ENCODE results near the gene STAT3. TPM values are rescaled to one million over a fixed set of nuclear protein-coding genes. Genes with fewer than 3 reads are reported as not detected.
A peak's percentile ranks its signal among the peaks of the same experiment; 100 is the strongest.
"Not testable (repeated sequence)": the region's sequence is repeated elsewhere in the genome, so short reads cannot be mapped to it uniquely, and the experiment has no call there.

STAT3 gene
- total and polyA plus RNA-seq, 9 of the 15 experiments (the other 6 are each of a cell fraction or from before 2014, with no cell fraction given), result 90.0 to 179 (median 114) TPM

DNA sequence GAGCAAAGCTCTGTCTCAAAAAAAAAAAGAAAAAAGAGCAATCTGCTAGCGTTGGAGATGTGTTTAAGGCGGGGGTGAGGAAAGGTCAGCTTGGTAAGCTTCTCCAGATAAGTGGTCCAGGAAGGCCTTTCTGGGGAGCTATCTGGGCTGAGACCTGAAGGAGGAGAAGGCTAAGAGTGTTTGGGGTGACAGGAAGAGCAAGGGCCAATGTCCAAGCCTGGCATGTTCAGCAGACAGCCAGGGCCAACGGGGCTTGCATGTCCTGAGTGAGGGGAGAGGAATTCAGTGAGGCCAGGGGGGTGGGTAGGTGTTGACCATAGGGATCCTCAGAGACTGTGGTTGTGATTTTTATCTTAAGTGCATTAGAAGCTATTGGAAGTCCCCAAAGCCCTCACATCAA, 84.5 kb downstream of the STAT3 start (continued):
- TF ChIP-seq RBBP5 (IDR thresholded peaks at IDR 0.05; ENCODE audit: borderline replicate concordance, insufficient read depth, low read length, poor library complexity, severe bottlenecking), result no peak
- no peak for TF ChIP-seq NCOR1 (IDR thresholded peaks at IDR 0.05)
- TF ChIP-seq ZNF354B (CRISPR knock-in tag; IDR thresholded peaks at IDR 0.05), result no peak
- TF ChIP-seq POLR2B (IDR thresholded peaks at IDR 0.05; ENCODE audit: low read depth, partially characterized antibody), result no peak

DNA sequence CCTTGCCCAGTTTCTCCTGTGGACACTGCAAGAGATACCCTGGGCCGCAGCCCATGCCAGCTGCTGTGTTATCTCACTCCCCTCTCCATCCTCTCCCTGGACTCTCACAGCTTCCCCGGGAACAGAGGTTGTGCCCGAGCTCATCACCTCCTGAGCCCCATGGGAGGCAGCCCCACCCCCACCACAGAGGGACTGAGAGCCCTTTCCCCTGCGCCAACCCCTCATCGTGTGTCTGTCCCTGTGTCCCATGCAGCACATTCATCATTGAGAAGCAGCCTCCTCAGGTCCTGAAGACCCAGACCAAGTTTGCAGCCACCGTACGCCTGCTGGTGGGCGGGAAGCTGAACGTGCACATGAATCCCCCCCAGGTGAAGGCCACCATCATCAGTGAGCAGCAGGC, 87.2 kb downstream of the STAT3 start:
- 90% methylated on average over 6 of the region's 9 CpGs for WGBS (ENCODE audit: insufficient coverage, low coverage, missing lambda C conversion rate)
- no peak for TF ChIP-seq CHCHD3 (CRISPR knock-in tag; IDR thresholded peaks at IDR 0.05)
- peak; percentile 38; the same call in 1 of the 2 replicates for TF ChIP-seq POLR2A (conservative IDR thresholded peaks at IDR 0.05)
- peak; percentile 58 for TF ChIP-seq POLR2G (IDR thresholded peaks at IDR 0.05; ENCODE audit: low read depth, low read length)
- TF ChIP-seq ZNF592 (IDR thresholded peaks at IDR 0.05), result no peak
- peak; percentile 76 for TF ChIP-seq RBM22 (IDR thresholded peaks at IDR 0.05; ENCODE audit: low read depth, low read length, poor library complexity, severe bottlenecking)
- TF ChIP-seq RBFOX2 (IDR thresholded peaks at IDR 0.05; ENCODE audit: low read depth, low read length), result peak; percentile 66
- POLR2A ChIA-PET, result interaction anchor here (0.6 to 2.8 kb wide), 6 partner anchors 9 to 165 kb away, joined by 3 to 17 read pairs (median 4); partner anchors contain the start of gene STAT5A
- Histone ChIP-seq H3K4me1 (replicated peaks in 1 of 2; ENCODE audit: control insufficient read depth in 2 of 2, insufficient read depth in 2 of 2, low read length in 2 of 2) (peaks cover 0 to 20% of the 10 kb centered on the region in 2 experiments; a peak in 4 of 5 replicates), H3K4me2 (ENCODE audit: insufficient read depth, low read length) (no peak overlapping the region), H3K36me3 (ENCODE audit: control insufficient read depth, insufficient read depth, low read length) (peaks cover 86% of the 10 kb centered on the region), H3K79me2 (ENCODE audit: control insufficient read depth, insufficient read depth, low read length) (peaks cover 62% of the 10 kb centered on the region), H3K9ac (ENCODE audit: insufficient read depth in 1 of 2, low read depth in 2 of 2, low read length in 2 of 2) (no peak overlapping the region), H3K9me3 (replicated peaks; ENCODE audit: control insufficient read depth, insufficient read depth, low read depth, low read length) (no peaks in the 10 kb centered on the region), H4K20me1 (replicated peaks; ENCODE audit: control insufficient read depth, insufficient read depth, low read length) (no peaks in the 10 kb centered on the region), H2AFZ (ENCODE audit: low read depth, low read length) (no peak overlapping the region), H3K4me3 (no peak overlapping the region), H3K27me3 (ENCODE audit: control insufficient read depth in 2 of 2, insufficient read depth in 2 of 2, low read length in 2 of 2) (no peaks in the 10 kb centered on the region), H3K27ac (ENCODE audit: extremely low read depth, low read depth, low read length) (no peak overlapping the region), H3K9me1 (ENCODE audit: control insufficient read depth, insufficient read depth, low read length) (no peaks in the 10 kb centered on the region)
- CTCF ChIA-PET (ENCODE audit: low intra/inter-chr PET ratio), result no interaction called here
- DNase-seq (ENCODE audit: extremely low read depth in 1 of 4, low spot score in 3 of 4) (no peak), ATAC-seq (no peak), FAIRE-seq (no peak)
- intact Hi-C loops (cut with micrococcal nuclease) (no loop called here), in situ Hi-C loops (cut with MboI) (no loop called here)
- BruUV-seq (replicated peaks), result no TSS peak

GRCh38 chr17:42299913-42300312, 88.3 kb downstream of the STAT3 start:
- POLR2A ChIA-PET, result interaction anchor here (2.8 kb wide), 1 partner anchor 11 kb away, joined by 17 read pairs; no protein-coding TSS in a partner anchor

More at GRCh38 chr17:42299913-42300312, 88.3 kb downstream of the STAT3 start:
- H3K9me3 ChIP-seq (replicated peaks; ENCODE audit: control insufficient read depth, insufficient read depth, low read depth, low read length); H4K20me1 ChIP-seq (replicated peaks; ENCODE audit: control insufficient read depth, insufficient read depth, low read length); intact Hi-C loops (cut with micrococcal nuclease); ATAC-seq; BruUV-seq (replicated peaks); H3K27ac ChIP-seq (ENCODE audit: extremely low read depth, low read depth, low read length); H2AFZ ChIP-seq (ENCODE audit: low read depth, low read length); CTCF ChIA-PET (ENCODE audit: low intra/inter-chr PET ratio); H3K27me3 ChIP-seq (ENCODE audit: control insufficient read depth in 2 of 2, insufficient read depth in 2 of 2, low read length in 2 of 2); in situ Hi-C loops (cut with MboI); FAIRE-seq; H3K9me1 ChIP-seq (ENCODE audit: control insufficient read depth, insufficient read depth, low read length); H3K4me3 ChIP-seq; H3K9ac ChIP-seq (ENCODE audit: insufficient read depth in 1 of 2, low read depth in 2 of 2, low read length in 2 of 2); DNase-seq (ENCODE audit: extremely low read depth in 1 of 4, low spot score in 3 of 4); H3K4me2 ChIP-seq (ENCODE audit: insufficient read depth, low read length): not testable (repeated sequence)
- WGBS (ENCODE audit: insufficient coverage, low coverage, missing lambda C conversion rate), result no CpG with 5 or more reads among the region's 17 CpGs
- H3K79me2 ChIP-seq (ENCODE audit: control insufficient read depth, insufficient read depth, low read length), result peaks cover 66% of the 10 kb centered on the region
- H3K36me3 ChIP-seq (ENCODE audit: control insufficient read depth, insufficient read depth, low read length), result peaks cover 88% of the 10 kb centered on the region
- H3K4me1 ChIP-seq (replicated peaks in 1 of 2; ENCODE audit: control insufficient read depth in 2 of 2, insufficient read depth in 2 of 2, low read length in 2 of 2), result peaks cover 0 to 15% of the 10 kb centered on the region in 2 experiments; a peak in 4 of 5 replicates
